ENCODE measurements around the gene CABYR. TPM values are rescaled to one million over a fixed set of nuclear protein-coding genes. Genes with fewer than 3 reads are reported as not detected.

The CABYR gene
- total RNA-seq = 0.74 TPM

- intact Hi-C loops (cut with DNase I) = no loop called here
- Histone ChIP-seq H3K4me3 (peak within 1 kb of the TSS; percentile 54 to 60), H3K36me3 (no peaks in the 10 kb centered on the region), H3K4me1 (peaks cover 14% of the 10 kb centered on the region), H3K9me3 (no peaks in the 10 kb centered on the region), H3K27ac (peak within 1 kb of the TSS; percentile 47), H3K27me3 (no peaks in the 10 kb centered on the region)
- TF ChIP-seq POLR2A (IDR thresholded peaks at IDR 0.05) = peak in 1 of 2 donors; percentile 17
- TF ChIP-seq POLR2AphosphoS5 (IDR thresholded peaks at IDR 0.05; ENCODE audit: insufficient read depth in 1 of 2, low read depth in 1 of 2) = peak; percentile 41 to 85
- no peak for TF ChIP-seq CTCF (IDR thresholded peaks at IDR 0.05)
- no peak for DNase-seq (ENCODE audit: extremely low spot score in 2 of 2)
These were observed at the start of gene CABYR for GRCh38 chr18:24138789-24139616. Gene CABYR (plus strand): TSS chr18:24139062. CDS start chr18:24143115, 4,053 bp downstream.

GRCh38 chr18:24089076-24089475 lies 49.8 kb upstream of the CABYR start:
- no peak for TF ChIP-seq POLR2A (IDR thresholded peaks at IDR 0.05)
- TF ChIP-seq POLR2AphosphoS5 (IDR thresholded peaks at IDR 0.05; ENCODE audit: insufficient read depth in 1 of 2, low read depth in 1 of 2) = no peak
- TF ChIP-seq CTCF (IDR thresholded peaks at IDR 0.05) = no peak
- Histone ChIP-seq H3K36me3 (peaks cover 0 to 6% of the 10 kb centered on the region in 2 donors), H3K9me3 (no peaks in the 10 kb centered on the region), H3K4me1 (no peaks in the 10 kb centered on the region), H3K27me3 (no peaks in the 10 kb centered on the region), H3K4me3 (no peak overlapping the region), H3K27ac (no peak overlapping the region)
- intact Hi-C loops (cut with DNase I) = no loop called here
- DNase-seq (ENCODE audit: extremely low spot score in 2 of 2) = no peak

- no peak for DNase-seq (ENCODE audit: extremely low spot score in 2 of 2)
- no peak overlapping the region for H3K4me3 ChIP-seq
- H3K4me1 ChIP-seq = no peaks in the 10 kb centered on the region
- H3K27ac ChIP-seq = no peak overlapping the region
- no peaks in the 10 kb centered on the region for H3K27me3 ChIP-seq
- intact Hi-C loops (cut with DNase I) = no loop called here
- H3K9me3 ChIP-seq = no peaks in the 10 kb centered on the region
- peaks cover 0 to 3% of the 10 kb centered on the region in 2 donors for H3K36me3 ChIP-seq
- no peak for TF ChIP-seq POLR2A (IDR thresholded peaks at IDR 0.05)
- TF ChIP-seq CTCF (IDR thresholded peaks at IDR 0.05) = no peak
- TF ChIP-seq POLR2AphosphoS5 (IDR thresholded peaks at IDR 0.05; ENCODE audit: insufficient read depth in 1 of 2, low read depth in 1 of 2) = no peak
These were observed 49.1 kb upstream of the CABYR start for GRCh38 chr18:24089515-24090337.

- intact Hi-C loops (cut with DNase I) = no loop called here
- TF ChIP-seq POLR2A (IDR thresholded peaks at IDR 0.05) (no peak), POLR2AphosphoS5 (IDR thresholded peaks at IDR 0.05; ENCODE audit: insufficient read depth in 1 of 2, low read depth in 1 of 2) (no peak), CTCF (IDR thresholded peaks at IDR 0.05) (no peak)
- Histone ChIP-seq H3K36me3 (peaks cover 0 to 1% of the 10 kb centered on the region in 2 donors), H3K4me1 (no peaks in the 10 kb centered on the region), H3K9me3 (no peaks in the 10 kb centered on the region), H3K4me3 (no peak overlapping the region), H3K27me3 (no peaks in the 10 kb centered on the region), H3K27ac (no peak overlapping the region)
- DNase-seq (ENCODE audit: extremely low spot score in 2 of 2) = no peak
These were observed 48.0 kb upstream of the CABYR start for GRCh38 chr18:24090876-24091275.
